ENCODE data around the gene GRWD1.

- TF ChIP-seq CTCF (IDR thresholded peaks at IDR 0.05; ENCODE audit: low read depth, low read length), result no peak
- TF ChIP-seq POLR2A (IDR thresholded peaks at IDR 0.05; ENCODE audit: extremely low read depth, insufficient read length), result no peak
- TF ChIP-seq MAX (IDR thresholded peaks at IDR 0.05; ENCODE audit: low read depth, low read length), result no peak
These were observed 30.4 kb upstream of the GRWD1 start for GRCh38 chr19:48415395-48415794.

All from NB4 (cell line).